A549 (cell line): ENCODE measurements around the gene LGALS7B.

Source experiments
- CHD2 ChIP-seq: fragments of 150-350 bp; IDR thresholded peaks from 2 replicates; pipeline ENCODE4 v1.6.1; 2014; ENCODE audit warnings: low read length; ENCODE audit not compliant: partially characterized antibody
- EHMT2 ChIP-seq: fragments of 200-600 bp; sonication (generic); IDR thresholded peaks from 2 replicates; pipeline ENCODE4 v1.6.1; 2016; ENCODE audit warnings: antibody characterized with exemption, low read depth, mild to moderate bottlenecking, moderate library complexity
- NFE2L2 ChIP-seq: fragments of 150-350 bp; conservative IDR thresholded peaks from 2 replicates; pipeline ENCODE4 v1.6.1; 2014; ENCODE audit warnings: low read length
- RAD21 ChIP-seq, 2 experiments: fragments of >200 bp in 1 of 2; sonication (Bioruptor Twin) in 1 of 2; formaldehyde crosslinking in 1 of 2; IDR thresholded peaks in 1 of 2; conservative IDR thresholded peaks in 1 of 2; 2 replicates in 1 of 2; 3 replicates in 1 of 2; pipeline ENCODE4 v1.6.1; 2012 to 2018; ENCODE audit warnings: inconsistent platforms in 1 of 2
- TF ChIP-seq, protein P1 (sequence below): fragments of >200 bp; sonication (Bioruptor Twin); formaldehyde crosslinking; IDR thresholded peaks from 3 replicates; pipeline ENCODE4 v1.5.1; 2016
- TF ChIP-seq, protein P2 (sequence below): fragments of 150-350 bp; IDR thresholded peaks from 2 replicates; pipeline ENCODE4 v1.6.1; 2014; ENCODE audit warnings: low read depth, mild to moderate bottlenecking, low read length
- TF ChIP-seq, protein P3 (sequence below): fragments of 200-600 bp; sonication (generic); IDR thresholded peaks from 2 replicates; pipeline ENCODE4 v1.6.1; 2016; ENCODE audit warnings: antibody characterized with exemption, mild to moderate bottlenecking, moderate library complexity

DNA sequence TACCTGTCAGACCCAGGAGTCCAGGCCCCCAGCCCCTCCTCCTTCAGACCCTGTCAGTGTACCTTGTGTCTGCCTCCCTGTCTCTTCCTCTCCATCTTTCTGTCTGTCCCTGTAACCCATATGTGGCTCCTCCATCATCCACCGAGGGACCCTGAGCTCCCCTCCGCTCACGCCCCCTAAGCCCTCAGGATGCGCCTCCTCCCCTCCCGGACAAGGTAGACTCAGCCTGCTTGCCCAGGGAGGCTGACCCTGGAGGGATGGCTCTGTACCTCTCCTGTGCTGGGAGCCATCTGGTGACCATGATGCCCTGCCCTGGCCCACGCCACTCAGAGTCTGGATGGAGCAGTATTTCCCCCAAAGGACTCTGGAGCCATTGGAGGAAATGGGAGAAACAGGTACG, 43.7 kb upstream of the LGALS7B start:
- TF ChIP-seq, protein P1, sequence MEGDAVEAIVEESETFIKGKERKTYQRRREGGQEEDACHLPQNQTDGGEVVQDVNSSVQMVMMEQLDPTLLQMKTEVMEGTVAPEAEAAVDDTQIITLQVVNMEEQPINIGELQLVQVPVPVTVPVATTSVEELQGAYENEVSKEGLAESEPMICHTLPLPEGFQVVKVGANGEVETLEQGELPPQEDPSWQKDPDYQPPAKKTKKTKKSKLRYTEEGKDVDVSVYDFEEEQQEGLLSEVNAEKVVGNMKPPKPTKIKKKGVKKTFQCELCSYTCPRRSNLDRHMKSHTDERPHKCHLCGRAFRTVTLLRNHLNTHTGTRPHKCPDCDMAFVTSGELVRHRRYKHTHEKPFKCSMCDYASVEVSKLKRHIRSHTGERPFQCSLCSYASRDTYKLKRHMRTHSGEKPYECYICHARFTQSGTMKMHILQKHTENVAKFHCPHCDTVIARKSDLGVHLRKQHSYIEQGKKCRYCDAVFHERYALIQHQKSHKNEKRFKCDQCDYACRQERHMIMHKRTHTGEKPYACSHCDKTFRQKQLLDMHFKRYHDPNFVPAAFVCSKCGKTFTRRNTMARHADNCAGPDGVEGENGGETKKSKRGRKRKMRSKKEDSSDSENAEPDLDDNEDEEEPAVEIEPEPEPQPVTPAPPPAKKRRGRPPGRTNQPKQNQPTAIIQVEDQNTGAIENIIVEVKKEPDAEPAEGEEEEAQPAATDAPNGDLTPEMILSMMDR: no peak
- TF ChIP-seq, protein P2, sequence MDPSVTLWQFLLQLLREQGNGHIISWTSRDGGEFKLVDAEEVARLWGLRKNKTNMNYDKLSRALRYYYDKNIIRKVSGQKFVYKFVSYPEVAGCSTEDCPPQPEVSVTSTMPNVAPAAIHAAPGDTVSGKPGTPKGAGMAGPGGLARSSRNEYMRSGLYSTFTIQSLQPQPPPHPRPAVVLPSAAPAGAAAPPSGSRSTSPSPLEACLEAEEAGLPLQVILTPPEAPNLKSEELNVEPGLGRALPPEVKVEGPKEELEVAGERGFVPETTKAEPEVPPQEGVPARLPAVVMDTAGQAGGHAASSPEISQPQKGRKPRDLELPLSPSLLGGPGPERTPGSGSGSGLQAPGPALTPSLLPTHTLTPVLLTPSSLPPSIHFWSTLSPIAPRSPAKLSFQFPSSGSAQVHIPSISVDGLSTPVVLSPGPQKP: no peak
- TF ChIP-seq NFE2L2: no peak
- TF ChIP-seq CHD2: no peak
- no peak for TF ChIP-seq EHMT2
- TF ChIP-seq, protein P3, sequence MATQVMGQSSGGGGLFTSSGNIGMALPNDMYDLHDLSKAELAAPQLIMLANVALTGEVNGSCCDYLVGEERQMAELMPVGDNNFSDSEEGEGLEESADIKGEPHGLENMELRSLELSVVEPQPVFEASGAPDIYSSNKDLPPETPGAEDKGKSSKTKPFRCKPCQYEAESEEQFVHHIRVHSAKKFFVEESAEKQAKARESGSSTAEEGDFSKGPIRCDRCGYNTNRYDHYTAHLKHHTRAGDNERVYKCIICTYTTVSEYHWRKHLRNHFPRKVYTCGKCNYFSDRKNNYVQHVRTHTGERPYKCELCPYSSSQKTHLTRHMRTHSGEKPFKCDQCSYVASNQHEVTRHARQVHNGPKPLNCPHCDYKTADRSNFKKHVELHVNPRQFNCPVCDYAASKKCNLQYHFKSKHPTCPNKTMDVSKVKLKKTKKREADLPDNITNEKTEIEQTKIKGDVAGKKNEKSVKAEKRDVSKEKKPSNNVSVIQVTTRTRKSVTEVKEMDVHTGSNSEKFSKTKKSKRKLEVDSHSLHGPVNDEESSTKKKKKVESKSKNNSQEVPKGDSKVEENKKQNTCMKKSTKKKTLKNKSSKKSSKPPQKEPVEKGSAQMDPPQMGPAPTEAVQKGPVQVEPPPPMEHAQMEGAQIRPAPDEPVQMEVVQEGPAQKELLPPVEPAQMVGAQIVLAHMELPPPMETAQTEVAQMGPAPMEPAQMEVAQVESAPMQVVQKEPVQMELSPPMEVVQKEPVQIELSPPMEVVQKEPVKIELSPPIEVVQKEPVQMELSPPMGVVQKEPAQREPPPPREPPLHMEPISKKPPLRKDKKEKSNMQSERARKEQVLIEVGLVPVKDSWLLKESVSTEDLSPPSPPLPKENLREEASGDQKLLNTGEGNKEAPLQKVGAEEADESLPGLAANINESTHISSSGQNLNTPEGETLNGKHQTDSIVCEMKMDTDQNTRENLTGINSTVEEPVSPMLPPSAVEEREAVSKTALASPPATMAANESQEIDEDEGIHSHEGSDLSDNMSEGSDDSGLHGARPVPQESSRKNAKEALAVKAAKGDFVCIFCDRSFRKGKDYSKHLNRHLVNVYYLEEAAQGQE: no peak
- TF ChIP-seq RAD21 (conservative IDR thresholded peaks at IDR 0.05 in 1 of 2, IDR thresholded peaks at IDR 0.05 in 1 of 2): no peak
